GM21390 (cell line): ENCODE results near the gene GRK2.
A peak's percentile ranks its signal among the peaks of the same experiment; 100 is the strongest.

Source experiments
- ATAC-seq: cut with Tn5 transposase; IDR thresholded peaks from one replicate; pipeline ENCODE4 v1.9.1; 2021; ENCODE audit not compliant: unreplicated experiment

GRK2 gene

GRCh38 chr11:67269401-67270255 lies 3.4 kb downstream of the GRK2 start:
- ATAC-seq: no peak

GRCh38 chr11:67270256-67271204 lies 4.3 kb downstream of the GRK2 start:
- ATAC-seq: no peak

- ATAC-seq: no peak
These were observed 4.9 kb downstream of the GRK2 start for GRCh38 chr11:67271205-67271540.

- ATAC-seq: no peak
These were observed 5.4 kb downstream of the GRK2 start for GRCh38 chr11:67271541-67272284.

GRCh38 chr11:67272327-67273259 lies 6.3 kb downstream of the GRK2 start:
- ATAC-seq: no peak

GRCh38 chr11:67273260-67273990 lies 7.2 kb downstream of the GRK2 start:
- ATAC-seq: no peak

- no peak for ATAC-seq
These were observed 8.7 kb downstream of the GRK2 start for GRCh38 chr11:67274768-67275605.

- no peak for ATAC-seq
These were observed 9.5 kb downstream of the GRK2 start for GRCh38 chr11:67275606-67276409.

- peak; percentile 18 for ATAC-seq
These were observed 10.5 kb downstream of the GRK2 start for GRCh38 chr11:67276781-67277230.

- ATAC-seq: peak; percentile 79
These were observed 11.1 kb downstream of the GRK2 start for GRCh38 chr11:67277231-67277961.

GRCh38 chr11:67278135-67278938 lies 12.1 kb downstream of the GRK2 start:
- ATAC-seq: no peak

- ATAC-seq: no peak
These were observed 12.8 kb downstream of the GRK2 start for GRCh38 chr11:67278939-67279588.

- no peak for ATAC-seq
These were observed 13.5 kb downstream of the GRK2 start for GRCh38 chr11:67279589-67280340.

- ATAC-seq: no peak
These were observed 14.1 kb downstream of the GRK2 start for GRCh38 chr11:67280341-67280787.
